Activated CD4-positive, alpha-beta T cell treated with anti-CD3 and anti-CD28 coated beads, Interleukin-2, amount 10 ng/mL, durations not matched to agents 24 days and 14 days (primary cell): ENCODE results near the gene PNMA6E. TPM values are rescaled to one million over a fixed set of nuclear protein-coding genes. Genes with fewer than 3 reads are reported as not detected.
A peak's percentile ranks its signal among the peaks of the same experiment; 100 is the strongest.
"Not testable (repeated sequence)": the region's sequence is repeated elsewhere in the genome, so short reads cannot be mapped to it uniquely, and the experiment has no call there.

Experiments
- DNase-seq: peaks from one replicate; pipeline ENCODE4 v3.0.0; 2022
- H3K27ac Mint-ChIP-seq: one replicate; pipeline ENCODE4 v1.8.0; 2022; ENCODE audit warnings: mild to moderate bottlenecking, mixed read lengths
- H3K27me3 Mint-ChIP-seq: one replicate; pipeline ENCODE4 v1.8.0; 2022; ENCODE audit warnings: mixed read lengths
- H3K36me3 Mint-ChIP-seq: one replicate; pipeline ENCODE4 v1.8.0; 2022; ENCODE audit warnings: low read depth, mild to moderate bottlenecking, mixed read lengths
- H3K4me1 Mint-ChIP-seq: one replicate; pipeline ENCODE4 v1.8.0; 2021; ENCODE audit warnings: mixed read lengths
- H3K4me3 Mint-ChIP-seq: one replicate; pipeline ENCODE4 v1.8.0; 2022; ENCODE audit warnings: mild to moderate bottlenecking, moderate library complexity, mixed read lengths
- H3K9me3 Mint-ChIP-seq: one replicate; pipeline ENCODE4 v1.8.0; 2021; ENCODE audit warnings: mixed read lengths
- intact Hi-C: fragments of 100-400 bp; cut with micrococcal nuclease; formaldehyde crosslinking; loops from one replicate; pipeline ENCODE4 v1.15.1; 2023
- total RNA-seq: library from RNA; stranded (reverse); gene quantifications from 2 replicates; pipeline ENCODE4 v1.2.3, GENCODE V29; 2022

Gene PNMA6E
- total RNA-seq, 1 donor from 2014 or later: not detected

GRCh38 chrX:153408871-153409351, 7.8 kb upstream of the PNMA6E start:
- intact Hi-C loops: no loop called here
- no peak overlapping the region for H3K4me3 Mint-ChIP-seq
- DNase-seq: no peak
- peaks cover 3% of the 10 kb centered on the region for H3K27me3 Mint-ChIP-seq
- H3K36me3 Mint-ChIP-seq: no peaks in the 10 kb centered on the region
- H3K9me3 Mint-ChIP-seq: no peaks in the 10 kb centered on the region
- peaks cover 9% of the 10 kb centered on the region for H3K4me1 Mint-ChIP-seq
- no peak overlapping the region for H3K27ac Mint-ChIP-seq

- H3K9me3 Mint-ChIP-seq: no peaks in the 10 kb centered on the region
- peaks cover 9% of the 10 kb centered on the region for H3K4me1 Mint-ChIP-seq
Observed at GRCh38 chrX:153408221-153408721, 7.1 kb upstream of the PNMA6E start.

GRCh38 chrX:153407736-153408135, 6.6 kb upstream of the PNMA6E start:
- Mint-ChIP-seq H3K9me3 (no peaks in the 10 kb centered on the region), H3K4me3 (no peak overlapping the region), H3K4me1 (peaks cover 9% of the 10 kb centered on the region), H3K27ac (no peak overlapping the region), H3K27me3 (peaks cover 9% of the 10 kb centered on the region), H3K36me3 (no peaks in the 10 kb centered on the region)
- no peak for DNase-seq
- intact Hi-C loops: no loop called here

More at GRCh38 chrX:153408221-153408721, 7.1 kb upstream of the PNMA6E start:
- no peaks in the 10 kb centered on the region for H3K36me3 Mint-ChIP-seq
- H3K27me3 Mint-ChIP-seq: peaks cover 4% of the 10 kb centered on the region
- H3K4me3 Mint-ChIP-seq: no peak overlapping the region
- no peak overlapping the region for H3K27ac Mint-ChIP-seq
- DNase-seq: no peak
- intact Hi-C loops: no loop called here

- Mint-ChIP-seq H3K4me1 (peaks cover 3% of the 10 kb centered on the region), H3K27me3 (peaks cover 12% of the 10 kb centered on the region), H3K4me3 (no peak overlapping the region), H3K27ac (no peak overlapping the region), H3K36me3 (no peaks in the 10 kb centered on the region), H3K9me3 (no peaks in the 10 kb centered on the region)
- DNase-seq: no peak
- intact Hi-C loops: no loop called here
Observed at GRCh38 chrX:153406903-153407302, 5.8 kb upstream of the PNMA6E start.

GRCh38 chrX:153406011-153406410, 4.9 kb upstream of the PNMA6E start:
- DNase-seq: no peak
- no peak overlapping the region for H3K4me3 Mint-ChIP-seq
- no peak overlapping the region for H3K27ac Mint-ChIP-seq
- H3K4me1 Mint-ChIP-seq: peaks cover 2% of the 10 kb centered on the region
- H3K9me3 Mint-ChIP-seq: no peaks in the 10 kb centered on the region
- no peaks in the 10 kb centered on the region for H3K36me3 Mint-ChIP-seq
- intact Hi-C loops: no loop called here
- peaks cover 12% of the 10 kb centered on the region for H3K27me3 Mint-ChIP-seq

GRCh38 chrX:153405426-153405825, 4.3 kb upstream of the PNMA6E start:
- Mint-ChIP-seq H3K36me3 (no peaks in the 10 kb centered on the region), H3K9me3 (no peaks in the 10 kb centered on the region), H3K4me3 (no peak overlapping the region), H3K27ac (no peak overlapping the region), H3K4me1 (no peaks in the 10 kb centered on the region), H3K27me3 (peaks cover 12% of the 10 kb centered on the region)
- no peak for DNase-seq
- intact Hi-C loops: no loop called here

GRCh38 chrX:153404333-153404732, 3.2 kb upstream of the PNMA6E start:
- H3K4me3 Mint-ChIP-seq, H3K4me1 Mint-ChIP-seq, H3K27ac Mint-ChIP-seq, H3K9me3 Mint-ChIP-seq, DNase-seq, H3K36me3 Mint-ChIP-seq, intact Hi-C loops: not testable (repeated sequence)
- H3K27me3 Mint-ChIP-seq: peaks cover 12% of the 10 kb centered on the region

GRCh38 chrX:153400146-153401132, 711 bp downstream of the PNMA6E start:
- peaks cover 12% of the 10 kb centered on the region for H3K27me3 Mint-ChIP-seq
- H3K4me1 Mint-ChIP-seq: peaks cover 7% of the 10 kb centered on the region
- no peaks in the 10 kb centered on the region for H3K36me3 Mint-ChIP-seq
- no peak overlapping the region for H3K4me3 Mint-ChIP-seq
- H3K27ac Mint-ChIP-seq: no peak overlapping the region
- intact Hi-C loops: no loop called here
- H3K9me3 Mint-ChIP-seq: no peaks in the 10 kb centered on the region
- DNase-seq: peak; percentile 85

GRCh38 chrX:153398275-153398960, 2.7 kb downstream of the PNMA6E start:
- intact Hi-C loops: no loop called here
- Mint-ChIP-seq H3K27ac (no peak overlapping the region), H3K36me3 (no peaks in the 10 kb centered on the region), H3K27me3 (peaks cover 9% of the 10 kb centered on the region), H3K9me3 (no peaks in the 10 kb centered on the region), H3K4me1 (peaks cover 16% of the 10 kb centered on the region), H3K4me3 (no peak overlapping the region)
- no peak for DNase-seq

- Mint-ChIP-seq H3K4me1 (peaks cover 16% of the 10 kb centered on the region), H3K27me3 (peaks cover 3% of the 10 kb centered on the region), H3K9me3 (no peaks in the 10 kb centered on the region), H3K4me3 (no peak overlapping the region), H3K36me3 (no peaks in the 10 kb centered on the region), H3K27ac (no peak overlapping the region)
- intact Hi-C loops: no loop called here
- no peak for DNase-seq
Observed at GRCh38 chrX:153397256-153397960, 3.7 kb downstream of the PNMA6E start.

- intact Hi-C loops: no loop called here
- no peaks in the 10 kb centered on the region for H3K27me3 Mint-ChIP-seq
- H3K9me3 Mint-ChIP-seq: no peaks in the 10 kb centered on the region
- no peaks in the 10 kb centered on the region for H3K36me3 Mint-ChIP-seq
- DNase-seq: no peak
- H3K4me1 Mint-ChIP-seq: peaks cover 16% of the 10 kb centered on the region
- no peak overlapping the region for H3K27ac Mint-ChIP-seq
- no peak overlapping the region for H3K4me3 Mint-ChIP-seq
Observed at GRCh38 chrX:153396320-153397195, 4.6 kb downstream of the PNMA6E start.

GRCh38 chrX:153395613-153396319, 5.4 kb downstream of the PNMA6E start:
- Mint-ChIP-seq H3K4me1 (peaks cover 16% of the 10 kb centered on the region), H3K36me3 (no peaks in the 10 kb centered on the region), H3K9me3 (no peaks in the 10 kb centered on the region), H3K4me3 (peak overlapping the region; percentile 35), H3K27me3 (no peaks in the 10 kb centered on the region), H3K27ac (no peak overlapping the region)
- intact Hi-C loops: no loop called here
- peak; percentile 64 for DNase-seq
